H1 (cell line): Measurements from ENCODE around the gene DCAF16. TPM values are rescaled to one million over a fixed set of nuclear protein-coding genes. Genes with fewer than 3 reads are reported as not detected.

Experiments
- CTCF ChIA-PET: fragments of 300-600 bp; sonication (Branson Sonifier 250); formaldehyde crosslinking; loops from one replicate; lab custom pipeline; 2021; ENCODE audit not compliant: partially characterized antibody; lab: Charles Lee
- POLR2A ChIA-PET: fragments of 300-600 bp; sonication (Branson Sonifier 250); formaldehyde crosslinking; loops from one replicate; lab custom pipeline; 2021; ENCODE audit warnings: inconsistent platforms; ENCODE audit not compliant: partially characterized antibody; lab: Charles Lee
- DNase-seq, 2 experiments: peaks; one replicate each; pipeline versions ENCODE4 v3.0.0 to v3.0.0-alpha.2; 2010 to 2022; ENCODE audit warnings: low spot score in 2 of 2, low read depth in 1 of 2, mixed read lengths in 1 of 2
- FAIRE-seq: peaks from 2 replicates; lab custom pipeline; 2011; peaks lifted over from hg19 to GRCh38; lab: Jason Lieb, UNC
- H2AFZ ChIP-seq: 2 replicates; pipeline ENCODE4 v1.8.1; 2012; ENCODE audit warnings: low read length, inconsistent platforms
- H2AK5ac ChIP-seq: 2 replicates; pipeline ENCODE4 v1.6.1; 2013; ENCODE audit warnings: low read depth, low read length
- H2BK120ac ChIP-seq: replicated peaks from 2 replicates; pipeline ENCODE3; 2013; ENCODE audit warnings: low read depth, low read length, inconsistent platforms
- H2BK12ac ChIP-seq: 2 replicates; pipeline ENCODE4 v1.6.1; 2013; ENCODE audit warnings: low read depth, low read length
- H2BK15ac ChIP-seq: 2 replicates; pipeline ENCODE4 v1.6.1; 2013; ENCODE audit warnings: low read length
- H2BK20ac ChIP-seq: 2 replicates; pipeline ENCODE4 v1.6.1; 2013; ENCODE audit warnings: low read length
- H2BK5ac ChIP-seq: 2 replicates; pipeline ENCODE4 v1.6.1; 2013; ENCODE audit warnings: low read depth, low read length
- H3K14ac ChIP-seq: 2 replicates; pipeline ENCODE4 v1.6.1; 2013; ENCODE audit warnings: inconsistent platforms; ENCODE audit not compliant: insufficient read length
- H3K18ac ChIP-seq: 2 replicates; pipeline ENCODE4 v1.6.1; 2013; ENCODE audit warnings: low read length; ENCODE audit errors: extremely low read depth
- H3K23ac ChIP-seq: 2 replicates; pipeline ENCODE4 v1.6.1; 2013; ENCODE audit warnings: inconsistent platforms; ENCODE audit not compliant: insufficient read length
- H3K23me2 ChIP-seq: 2 replicates; pipeline ENCODE4 v1.6.1; 2013; ENCODE audit warnings: low read depth, low read length
- H3K27ac ChIP-seq: 2 replicates; pipeline ENCODE4 v1.6.1; 2011; ENCODE audit warnings: low read depth, low read length, inconsistent platforms
- H3K27me3 ChIP-seq, 4 experiments: replicated peaks in 1 of 4; 1 replicate in 1 of 4; 2 replicates in 3 of 4; pipeline versions ENCODE4 v1.6.1 to v1.8.1; 2011 to 2013; ENCODE audit warnings: low read length in 3 of 4, mild to moderate bottlenecking in 3 of 4, inconsistent platforms in 2 of 4, mixed read lengths in 2 of 4, moderate library complexity in 1 of 4; ENCODE audit not compliant: control insufficient read depth in 3 of 4, insufficient read depth in 3 of 4; ENCODE audit errors: extremely low read depth in 1 of 4
- H3K36me3 ChIP-seq, 4 experiments: 2 replicates each; pipeline versions ENCODE4 v1.6.1 to v1.8.1; 2011 to 2013; ENCODE audit warnings: mild to moderate bottlenecking in 4 of 4, low read length in 3 of 4, moderate library complexity in 2 of 4, control low read depth in 1 of 4, inconsistent platforms in 1 of 4; ENCODE audit not compliant: insufficient read depth in 4 of 4, control insufficient read depth in 2 of 4
- H3K4ac ChIP-seq: replicated peaks from 2 replicates; pipeline ENCODE3; 2013; ENCODE audit warnings: low read length, low read depth, mixed read lengths, inconsistent platforms; ENCODE audit not compliant: insufficient read length
- H3K4me1 ChIP-seq, 4 experiments: replicated peaks in 1 of 4; 1 replicate in 1 of 4; 2 replicates in 3 of 4; pipeline versions ENCODE4 v1.6.1 to v1.8.1; 2011 to 2013; ENCODE audit warnings: low read length in 3 of 4, inconsistent platforms in 2 of 4, mixed read lengths in 1 of 4; ENCODE audit not compliant: insufficient read depth in 4 of 4, control insufficient read depth in 3 of 4
- H3K4me2 ChIP-seq, 2 experiments: 2 replicates each; pipeline versions ENCODE4 v1.6.1 to v1.8.1; 2011 to 2013; ENCODE audit warnings: low read depth in 2 of 2, low read length in 2 of 2, control low read depth in 1 of 2, inconsistent platforms in 1 of 2, mild to moderate bottlenecking in 1 of 2; ENCODE audit not compliant: insufficient read depth in 1 of 2
- H3K4me3 ChIP-seq, 4 experiments: fragments of 200-600, 300-600 bp in 1 of 4; sonication (generic), shearing (Covaris generic), sonication (Bioruptor Twin) in 1 of 4; 2 replicates each; pipeline versions ENCODE4 v1.5.1 to v1.8.1; 2011 to 2016; ENCODE audit warnings: low read length in 4 of 4, low read depth in 3 of 4, control low read depth in 2 of 4, inconsistent platforms in 2 of 4, mild to moderate bottlenecking in 2 of 4, mixed read lengths in 1 of 4, moderate library complexity in 1 of 4; ENCODE audit not compliant: insufficient read depth in 2 of 4; ENCODE audit errors: extremely low read depth in 1 of 4
- H3K56ac ChIP-seq: replicated peaks from 2 replicates; pipeline ENCODE3; 2013; ENCODE audit warnings: low read depth, mild to moderate bottlenecking, mixed read lengths, low read length, inconsistent platforms; ENCODE audit not compliant: insufficient read length
- H3K79me1 ChIP-seq: 2 replicates; pipeline ENCODE4 v1.6.1; 2013; ENCODE audit warnings: low read depth, low read length, control low read depth
- H3K79me2 ChIP-seq, 2 experiments: 2 replicates each; pipeline versions ENCODE4 v1.6.1 to v1.8.1; 2012 to 2013; ENCODE audit warnings: low read length in 2 of 2, mild to moderate bottlenecking in 2 of 2, inconsistent platforms in 1 of 2; ENCODE audit not compliant: insufficient read depth in 2 of 2, control insufficient read depth in 1 of 2
- H3K9ac ChIP-seq, 4 experiments: replicated peaks in 1 of 4; 1 replicate in 1 of 4; 2 replicates in 3 of 4; pipeline versions ENCODE4 v1.6.1 to v1.8.1; 2011 to 2013; ENCODE audit warnings: low read depth in 3 of 4, low read length in 3 of 4, control low read depth in 2 of 4, mild to moderate bottlenecking in 2 of 4, moderate library complexity in 2 of 4, inconsistent platforms in 1 of 4; ENCODE audit errors: extremely low read depth in 1 of 4
- H3K9me3 ChIP-seq, 2 experiments: 2 replicates each; pipeline versions ENCODE4 v1.6.1 to v1.8.1; 2012 to 2013; ENCODE audit warnings: mild to moderate bottlenecking in 2 of 2, moderate library complexity in 2 of 2, control low read depth in 1 of 2, inconsistent platforms in 1 of 2, low read depth in 1 of 2, low read length in 1 of 2, mixed read lengths in 1 of 2; ENCODE audit not compliant: insufficient read depth in 2 of 2
- H4K20me1 ChIP-seq, 2 experiments: replicated peaks in 1 of 2; 2 replicates each; pipeline versions ENCODE3 to v1.8.1; 2011 to 2013; ENCODE audit warnings: inconsistent platforms in 2 of 2, low read length in 2 of 2, mild to moderate bottlenecking in 1 of 2; ENCODE audit not compliant: insufficient read depth in 2 of 2, control insufficient read depth in 1 of 2
- H4K5ac ChIP-seq: 2 replicates; pipeline ENCODE4 v1.6.1; 2013; ENCODE audit warnings: low read length, low read depth, mixed read lengths, inconsistent platforms; ENCODE audit not compliant: insufficient read length
- H4K8ac ChIP-seq: 2 replicates; pipeline ENCODE4 v1.8.0; 2013; ENCODE audit warnings: mild to moderate bottlenecking, moderate library complexity, low read length, inconsistent platforms; ENCODE audit not compliant: insufficient read depth; ENCODE audit errors: extremely low read depth
- H4K91ac ChIP-seq: replicated peaks from 2 replicates; pipeline ENCODE3; 2013; ENCODE audit warnings: low read length, mixed read lengths, inconsistent platforms; ENCODE audit not compliant: insufficient read length
- BCL11A ChIP-seq, 2 experiments: IDR thresholded peaks; one replicate each; pipeline ENCODE4 v1.6.1; 2011; ENCODE audit warnings: low read depth in 2 of 2, low read length in 2 of 2, mild to moderate bottlenecking in 2 of 2
- EZH2 ChIP-seq: fragments of 200-600 bp; sonication (generic); IDR thresholded peaks from 2 replicates; pipeline ENCODE4 v1.7.1; 2012; ENCODE audit warnings: low read depth, mild to moderate bottlenecking, moderate library complexity, low read length, inconsistent platforms; ENCODE audit not compliant: severe bottlenecking
- HDAC2 ChIP-seq, 2 experiments: fragments of 300-600 bp in 1 of 2; sonication (generic) in 1 of 2; IDR thresholded peaks; 2 replicates each; pipeline ENCODE4 v1.6.1; 2011 to 2012; ENCODE audit warnings: low read depth in 2 of 2, low read length in 2 of 2, mild to moderate bottlenecking in 2 of 2, moderate library complexity in 2 of 2, borderline replicate concordance in 1 of 2, inconsistent platforms in 1 of 2
- JUND ChIP-seq: IDR thresholded peaks from 2 replicates; pipeline ENCODE4 v1.6.1; 2011; ENCODE audit warnings: mild to moderate bottlenecking, improper control_type of control experiment, low read length
- RBBP5 ChIP-seq: IDR thresholded peaks from 2 replicates; pipeline ENCODE4 v1.7.1; 2012; ENCODE audit warnings: low read depth, mild to moderate bottlenecking, inconsistent platforms, low read length, moderate library complexity, borderline replicate concordance
- SIN3A ChIP-seq, 2 experiments: IDR thresholded peaks in 1 of 2; conservative IDR thresholded peaks in 1 of 2; 2 replicates each; pipeline ENCODE4 v1.6.1; 2011 to 2012; ENCODE audit warnings: low read length in 2 of 2, improper control_type of control experiment in 1 of 2, low read depth in 1 of 2, mild to moderate bottlenecking in 1 of 2
- SIX5 ChIP-seq: IDR thresholded peaks from 2 replicates; pipeline ENCODE4 v1.6.1; 2011; ENCODE audit warnings: mild to moderate bottlenecking, low read depth, low read length
- SUZ12 ChIP-seq: fragments of 200-600 bp; sonication (generic); IDR thresholded peaks from 2 replicates; pipeline ENCODE4 v1.6.1; 2012; ENCODE audit warnings: mild to moderate bottlenecking, inconsistent platforms, low read length, moderate library complexity, mixed read lengths
- TAF1 ChIP-seq: IDR thresholded peaks from 2 replicates; pipeline ENCODE4 v1.6.1; 2011; ENCODE audit warnings: mild to moderate bottlenecking, low read depth, low read length
- WGBS, 2 experiments: shearing (Covaris generic) in 1 of 2; methylation state at CpG; one replicate each; pipeline versions ENCODE4 v1.1.6 to v1.1.7; 2013 to 2015; ENCODE audit warnings: low lambda C conversion rate in 2 of 2, mixed read lengths in 2 of 2, inconsistent platforms in 1 of 2, low coverage in 1 of 2, missing lambda C conversion rate in 1 of 2; ENCODE audit not compliant: insufficient replicate concordance in 2 of 2, insufficient coverage in 1 of 2, insufficient read length in 1 of 2; ENCODE audit errors: extremely low coverage in 1 of 2, missing lambda C conversion rate in 1 of 2; 5-methylcytosine and 5-hydroxymethylcytosine counted together
- polyA plus RNA-seq, 7 experiments: library from polyadenylated mRNA; depleted of rRNA in 3 of 7; stranded (reverse) in 5 of 7; unstranded in 2 of 7; fragments of >200 nt in 5 of 7; fragments of 200-250 nt in 2 of 7; gene quantifications; 1 replicate in 5 of 7; 2 replicates in 1 of 7; 4 replicates in 1 of 7; pipeline versions ENCODE4 v1.2.1 to v1.2.3, GENCODE V29; 2011 to 2013; ENCODE audit warnings: missing spikeins in 2 of 7, mixed read lengths in 2 of 7
- total RNA-seq: library from RNA; stranded (reverse); fragmentation: NEBNext Ultra II Directional; extraction: Animal tissue kit (Norgen Biotek cat#: 25700); gene quantifications from 2 replicates; pipeline ENCODE4 v1.2.1, GENCODE V29; 2021

Gene DCAF16
- total and polyA plus RNA-seq, 2 of the 8 experiments (the other 6 are each of a cell fraction or from before 2014, with no cell fraction given): 26.5 to 55.7 TPM

DNA sequence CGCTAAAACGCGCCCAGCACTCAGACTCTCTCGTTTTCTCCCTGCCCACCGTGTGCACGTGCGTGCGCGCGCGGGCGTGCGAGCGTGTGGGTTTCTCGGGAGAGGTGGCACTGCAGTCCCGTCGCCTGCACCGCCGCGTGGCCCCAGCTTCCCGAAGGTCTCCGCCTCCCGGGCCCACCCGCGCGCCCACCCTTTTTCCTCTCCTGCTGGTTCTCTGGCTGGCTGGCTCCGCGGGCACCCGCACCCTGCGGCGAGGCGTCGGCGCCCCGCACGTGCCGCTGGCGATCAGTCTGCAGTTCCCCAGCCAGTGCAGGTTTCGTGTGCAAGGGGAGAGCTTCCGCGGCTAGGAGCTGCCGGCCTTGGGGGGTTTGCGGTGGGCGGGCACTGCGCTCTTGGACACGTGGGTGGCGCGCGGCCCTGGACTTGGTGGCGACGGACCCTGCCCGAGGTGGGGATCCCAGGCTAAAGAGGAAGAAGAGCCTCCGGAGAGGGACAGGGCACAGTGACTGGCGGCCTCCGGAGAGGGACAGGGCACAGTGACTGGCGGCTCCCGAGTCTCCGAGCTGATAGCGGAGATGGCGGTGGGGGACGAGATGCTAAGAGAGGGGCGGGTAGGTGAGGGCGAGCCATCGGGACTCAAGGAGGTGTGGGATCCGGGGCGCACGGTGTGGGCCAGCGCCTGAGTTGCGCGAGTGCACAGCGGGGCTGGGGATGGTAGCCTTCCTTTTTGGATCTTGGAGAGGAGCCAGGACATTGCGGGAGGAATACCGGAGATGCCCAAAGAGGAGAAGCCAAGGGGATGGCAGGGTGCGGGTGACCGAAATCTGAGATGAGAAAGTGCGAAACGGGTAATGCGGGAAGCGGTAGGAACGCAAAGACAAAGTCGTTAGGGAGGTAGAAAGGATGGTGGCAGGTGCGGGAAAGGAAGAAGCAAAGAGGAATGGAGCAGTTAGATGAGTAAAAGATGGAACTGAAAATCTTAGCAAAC is 29.0 kb downstream of the DCAF16 start, which contains the start of gene FAM184B:
Gene FAM184B, minus strand, starts transcription at position 322 of the 988 bp plus-strand sequence. CDS start 322 bp downstream, outside the sequence.
- Histone ChIP-seq H3K56ac (no peak within 1 kb of the TSS), H3K79me1 (no peaks in the 10 kb centered on the region), H3K9ac (no peak within 1 kb of the TSS; a peak in 2 of 7 replicates), H3K4me1 (peaks cover 0 to 14% (median 6%) of the 10 kb centered on the region in 4 experiments; a peak in 5 of 7 replicates), H2BK20ac (no peak within 1 kb of the TSS), H3K4me2 (peak within 1 kb of the TSS; percentile 82 to 92), H2BK5ac (no peak within 1 kb of the TSS), H3K27me3 (peaks cover 21 to 36% (median 32%) of the 10 kb centered on the region in 4 experiments), H3K14ac (no peak within 1 kb of the TSS), H3K23me2 (peaks cover 13% of the 10 kb centered on the region; the same call in 1 of the 2 replicates), H3K36me3 (no peaks in the 10 kb centered on the region), H2BK12ac (peak within 1 kb of the TSS; percentile 63; the same call in 1 of the 2 replicates), H2BK15ac (no peak within 1 kb of the TSS), H3K4ac (no peak within 1 kb of the TSS), H4K20me1 (peaks cover 0 to 1% of the 10 kb centered on the region in 2 experiments), H2AFZ (peak within 1 kb of the TSS; percentile 43), H2BK120ac (no peak within 1 kb of the TSS), H3K4me3 (peak within 1 kb of the TSS; percentile 16 to 62 (median 40)), H3K23ac (no peak within 1 kb of the TSS), H3K79me2 (no peaks in the 10 kb centered on the region), H4K91ac (peak within 1 kb of the TSS; percentile 10), H4K5ac (no peak within 1 kb of the TSS), H3K27ac (no peak within 1 kb of the TSS), H3K9me3 (no peaks in the 10 kb centered on the region), H4K8ac (peak within 1 kb of the TSS; percentile 91; the same call in 1 of the 2 replicates), H3K18ac (peak within 1 kb of the TSS; percentile 60; the same call in 1 of the 2 replicates), H2AK5ac (no peak within 1 kb of the TSS)
- DNase-seq: peak in 1 of 2 experiments; percentile 70
- WGBS, 2 experiments: 3% methylated on average over 40 of the region's 82 CpGs; no CpG with 5 or more reads in 1 of the 2 experiments
- CTCF ChIA-PET: interaction anchor here (0.7 to 1.1 kb wide), 5 partner anchors 9 to 135 kb away, joined by 3 to 4 read pairs (median 3); no protein-coding TSS in a partner anchor
- no peak for FAIRE-seq
- POLR2A ChIA-PET: interaction anchor here (0.7 to 2.0 kb wide), 7 partner anchors 8 to 166 kb away, joined by 3 to 5 read pairs (median 4); partner anchors contain the start of genes DCAF16 and NCAPG
- TF ChIP-seq HDAC2 (IDR thresholded peaks at IDR 0.05; ENCODE audit: borderline replicate concordance in 1 of 2, low read depth in 2 of 2, low read length in 2 of 2) (0 out of 4 replicates have a peak, but pooled peaks of 1 of the 2 experiments have one; percentile 14), SIX5 (no peak), RBBP5 (peak; percentile 56; the same call in 1 of the 2 replicates), TAF1 (no peak), BCL11A (IDR thresholded peaks at IDR 0.05; ENCODE audit: low read depth in 2 of 2, low read length in 2 of 2) (no peak), JUND (no peak), EZH2 (no peak), SUZ12 (peak; percentile 64), SIN3A (conservative IDR thresholded peaks at IDR 0.05 in 1 of 2, IDR thresholded peaks at IDR 0.05 in 1 of 2; ENCODE audit: low read depth in 1 of 2, low read length in 2 of 2) (0 out of 4 replicates have a peak, but pooled peaks of 1 of the 2 experiments have one; percentile 23)
